Measurements from ENCODE around the gene MINAR1.

Gene MINAR1

GRCh38 chr15:79402136-79402535 is 30.0 kb upstream of the MINAR1 start:
- CTCF ChIA-PET, result no interaction called here
- Histone ChIP-seq H3K27me3 (replicated peaks in 2 of 5; ENCODE audit: control insufficient read depth in 4 of 5, insufficient read depth in 5 of 5, low read length in 4 of 5) (no peaks in the 10 kb centered on the region), H3K4me1 (ENCODE audit: control extremely low read depth in 1 of 4, control insufficient read depth in 4 of 4, insufficient read depth in 4 of 4, low read length in 3 of 4) (no peaks in the 10 kb centered on the region), H3K27ac (ENCODE audit: insufficient read depth in 1 of 2, low read depth in 1 of 2, low read length in 2 of 2, poor library complexity in 1 of 2, severe bottlenecking in 2 of 2) (no peak overlapping the region), H3K4me3 (ENCODE audit: control insufficient read depth in 1 of 7, extremely low read depth in 1 of 7, insufficient read depth in 4 of 7, low read depth in 2 of 7, low read length in 6 of 7) (no peak overlapping the region), H3K36me3 (ENCODE audit: control insufficient read depth in 4 of 4, insufficient read depth in 4 of 4, low read length in 3 of 4) (no peaks in the 10 kb centered on the region), H3K9me3 (ENCODE audit: control extremely low read depth in 1 of 5, control insufficient read depth in 4 of 5, insufficient read depth in 2 of 5, low read depth in 1 of 5, low read length in 4 of 5) (no peaks in the 10 kb centered on the region)
- POLR2A ChIA-PET, result no interaction called here
- no peak for DNase-seq
- WGBS (ENCODE audit: insufficient coverage), result 100% methylated on average over 2 of the region's 2 CpGs

GRCh38 chr15:79403501-79403900 is 28.6 kb upstream of the MINAR1 start:
- Histone ChIP-seq H3K4me1 (ENCODE audit: control extremely low read depth in 1 of 4, control insufficient read depth in 4 of 4, insufficient read depth in 4 of 4, low read length in 3 of 4) (no peaks in the 10 kb centered on the region), H3K4me3 (ENCODE audit: control insufficient read depth in 1 of 7, extremely low read depth in 1 of 7, insufficient read depth in 4 of 7, low read depth in 2 of 7, low read length in 6 of 7) (no peak overlapping the region), H3K27me3 (replicated peaks in 2 of 5; ENCODE audit: control insufficient read depth in 4 of 5, insufficient read depth in 5 of 5, low read length in 4 of 5) (no peaks in the 10 kb centered on the region), H3K9me3 (ENCODE audit: control extremely low read depth in 1 of 5, control insufficient read depth in 4 of 5, insufficient read depth in 2 of 5, low read depth in 1 of 5, low read length in 4 of 5) (no peaks in the 10 kb centered on the region), H3K27ac (ENCODE audit: insufficient read depth in 1 of 2, low read depth in 1 of 2, low read length in 2 of 2, poor library complexity in 1 of 2, severe bottlenecking in 2 of 2) (no peak overlapping the region), H3K36me3 (ENCODE audit: control insufficient read depth in 4 of 4, insufficient read depth in 4 of 4, low read length in 3 of 4) (no peaks in the 10 kb centered on the region)
- ChIA-PET CTCF (no interaction called here), POLR2A (no interaction called here)
- WGBS (ENCODE audit: insufficient coverage), result no CpG with 5 or more reads among the region's 4 CpGs
- DNase-seq, result no peak

- no peaks in the 10 kb centered on the region for H3K36me3 ChIP-seq (ENCODE audit: control insufficient read depth in 4 of 4, insufficient read depth in 4 of 4, low read length in 3 of 4)
- H3K9me3 ChIP-seq (ENCODE audit: control extremely low read depth in 1 of 5, control insufficient read depth in 4 of 5, insufficient read depth in 2 of 5, low read depth in 1 of 5, low read length in 4 of 5), result no peaks in the 10 kb centered on the region
- no peaks in the 10 kb centered on the region for H3K4me1 ChIP-seq (ENCODE audit: control extremely low read depth in 1 of 4, control insufficient read depth in 4 of 4, insufficient read depth in 4 of 4, low read length in 3 of 4)
- H3K27me3 ChIP-seq (replicated peaks in 2 of 5; ENCODE audit: control insufficient read depth in 4 of 5, insufficient read depth in 5 of 5, low read length in 4 of 5), result no peaks in the 10 kb centered on the region
- no peak overlapping the region for H3K27ac ChIP-seq (ENCODE audit: insufficient read depth in 1 of 2, low read depth in 1 of 2, low read length in 2 of 2, poor library complexity in 1 of 2, severe bottlenecking in 2 of 2)
- H3K4me3 ChIP-seq (ENCODE audit: control insufficient read depth in 1 of 7, extremely low read depth in 1 of 7, insufficient read depth in 4 of 7, low read depth in 2 of 7, low read length in 6 of 7), result no peak overlapping the region
- DNase-seq, result no peak
- WGBS (ENCODE audit: insufficient coverage), result 92% methylated on average over 2 of the region's 3 CpGs
- CTCF ChIA-PET, result no interaction called here
- POLR2A ChIA-PET, result no interaction called here
These were observed 25.9 kb upstream of the MINAR1 start for GRCh38 chr15:79406210-79406609.

- peaks cover 0 to 5% (median 2%) of the 10 kb centered on the region in 4 experiments for H3K4me1 ChIP-seq (ENCODE audit: control extremely low read depth in 1 of 4, control insufficient read depth in 4 of 4, insufficient read depth in 4 of 4, low read length in 3 of 4)
- DNase-seq, result no peak
- ChIA-PET CTCF (no interaction called here), POLR2A (no interaction called here)
- H3K27me3 ChIP-seq (replicated peaks in 2 of 5; ENCODE audit: control insufficient read depth in 4 of 5, insufficient read depth in 5 of 5, low read length in 4 of 5), result no peaks in the 10 kb centered on the region
- 72% methylated on average over 5 of the region's 5 CpGs for WGBS (ENCODE audit: insufficient coverage)
- no peak overlapping the region for H3K27ac ChIP-seq (ENCODE audit: insufficient read depth in 1 of 2, low read depth in 1 of 2, low read length in 2 of 2, poor library complexity in 1 of 2, severe bottlenecking in 2 of 2)
- H3K4me3 ChIP-seq (ENCODE audit: control insufficient read depth in 1 of 7, extremely low read depth in 1 of 7, insufficient read depth in 4 of 7, low read depth in 2 of 7, low read length in 6 of 7), result no peak overlapping the region
- no peaks in the 10 kb centered on the region for H3K9me3 ChIP-seq (ENCODE audit: control extremely low read depth in 1 of 5, control insufficient read depth in 4 of 5, insufficient read depth in 2 of 5, low read depth in 1 of 5, low read length in 4 of 5)
- H3K36me3 ChIP-seq (ENCODE audit: control insufficient read depth in 4 of 4, insufficient read depth in 4 of 4, low read length in 3 of 4), result peaks cover 0 to 2% (median 0%) of the 10 kb centered on the region in 4 experiments
These were observed 24.1 kb upstream of the MINAR1 start for GRCh38 chr15:79408041-79408440.

- no peaks in the 10 kb centered on the region for H3K27me3 ChIP-seq (replicated peaks in 2 of 5; ENCODE audit: control insufficient read depth in 4 of 5, insufficient read depth in 5 of 5, low read length in 4 of 5)
- CTCF ChIA-PET, result no interaction called here
These were observed 21.9 kb upstream of the MINAR1 start for GRCh38 chr15:79410237-79410636.

GRCh38 chr15:79412010-79412409 is 20.1 kb upstream of the MINAR1 start:
- H3K9me3 ChIP-seq (ENCODE audit: control extremely low read depth in 1 of 5, control insufficient read depth in 4 of 5, insufficient read depth in 2 of 5, low read depth in 1 of 5, low read length in 4 of 5), result no peaks in the 10 kb centered on the region
- ChIA-PET CTCF (no interaction called here), POLR2A (no interaction called here)
- no peaks in the 10 kb centered on the region for H3K27me3 ChIP-seq (replicated peaks in 2 of 5; ENCODE audit: control insufficient read depth in 4 of 5, insufficient read depth in 5 of 5, low read length in 4 of 5)
- H3K4me1 ChIP-seq (ENCODE audit: control extremely low read depth in 1 of 4, control insufficient read depth in 4 of 4, insufficient read depth in 4 of 4, low read length in 3 of 4), result peaks cover 0 to 5% (median 2%) of the 10 kb centered on the region in 4 experiments
- no peak overlapping the region for H3K4me3 ChIP-seq (ENCODE audit: control insufficient read depth in 1 of 7, extremely low read depth in 1 of 7, insufficient read depth in 4 of 7, low read depth in 2 of 7, low read length in 6 of 7)
- H3K36me3 ChIP-seq (ENCODE audit: control insufficient read depth in 4 of 4, insufficient read depth in 4 of 4, low read length in 3 of 4), result peaks cover 0 to 2% (median 0%) of the 10 kb centered on the region in 4 experiments
- WGBS (ENCODE audit: insufficient coverage), result 75% methylated on average over 3 of the region's 3 CpGs
- DNase-seq, result no peak
- no peak overlapping the region for H3K27ac ChIP-seq (ENCODE audit: insufficient read depth in 1 of 2, low read depth in 1 of 2, low read length in 2 of 2, poor library complexity in 1 of 2, severe bottlenecking in 2 of 2)

More at GRCh38 chr15:79410237-79410636, 21.9 kb upstream of the MINAR1 start:
- no peak for DNase-seq
- Histone ChIP-seq H3K4me3 (ENCODE audit: control insufficient read depth in 1 of 7, extremely low read depth in 1 of 7, insufficient read depth in 4 of 7, low read depth in 2 of 7, low read length in 6 of 7) (no peak overlapping the region), H3K36me3 (ENCODE audit: control insufficient read depth in 4 of 4, insufficient read depth in 4 of 4, low read length in 3 of 4) (peaks cover 0 to 2% (median 0%) of the 10 kb centered on the region in 4 experiments), H3K27ac (ENCODE audit: insufficient read depth in 1 of 2, low read depth in 1 of 2, low read length in 2 of 2, poor library complexity in 1 of 2, severe bottlenecking in 2 of 2) (no peak overlapping the region), H3K9me3 (ENCODE audit: control extremely low read depth in 1 of 5, control insufficient read depth in 4 of 5, insufficient read depth in 2 of 5, low read depth in 1 of 5, low read length in 4 of 5) (no peaks in the 10 kb centered on the region), H3K4me1 (ENCODE audit: control extremely low read depth in 1 of 4, control insufficient read depth in 4 of 4, insufficient read depth in 4 of 4, low read length in 3 of 4) (peaks cover 0 to 5% (median 2%) of the 10 kb centered on the region in 4 experiments)
- 80% methylated on average over 1 of the region's 2 CpGs for WGBS (ENCODE audit: insufficient coverage)
- POLR2A ChIA-PET, result no interaction called here

GRCh38 chr15:79412429-79412828 is 19.7 kb upstream of the MINAR1 start:
- ChIA-PET POLR2A (no interaction called here), CTCF (no interaction called here)
- no peak overlapping the region for H3K4me3 ChIP-seq (ENCODE audit: control insufficient read depth in 1 of 7, extremely low read depth in 1 of 7, insufficient read depth in 4 of 7, low read depth in 2 of 7, low read length in 6 of 7)
- no peak for DNase-seq
- H3K4me1 ChIP-seq (ENCODE audit: control extremely low read depth in 1 of 4, control insufficient read depth in 4 of 4, insufficient read depth in 4 of 4, low read length in 3 of 4), result peaks cover 0 to 5% (median 2%) of the 10 kb centered on the region in 4 experiments
- H3K27ac ChIP-seq (ENCODE audit: insufficient read depth in 1 of 2, low read depth in 1 of 2, low read length in 2 of 2, poor library complexity in 1 of 2, severe bottlenecking in 2 of 2), result no peak overlapping the region
- peaks cover 0 to 2% (median 0%) of the 10 kb centered on the region in 4 experiments for H3K36me3 ChIP-seq (ENCODE audit: control insufficient read depth in 4 of 4, insufficient read depth in 4 of 4, low read length in 3 of 4)
- no peaks in the 10 kb centered on the region for H3K27me3 ChIP-seq (replicated peaks in 2 of 5; ENCODE audit: control insufficient read depth in 4 of 5, insufficient read depth in 5 of 5, low read length in 4 of 5)
- 96% methylated on average over 6 of the region's 6 CpGs for WGBS (ENCODE audit: insufficient coverage)
- H3K9me3 ChIP-seq (ENCODE audit: control extremely low read depth in 1 of 5, control insufficient read depth in 4 of 5, insufficient read depth in 2 of 5, low read depth in 1 of 5, low read length in 4 of 5), result no peaks in the 10 kb centered on the region
